ENCODE results near the gene ITGAD. TPM values are rescaled to one million over a fixed set of nuclear protein-coding genes. Genes with fewer than 3 reads are reported as not detected.

Gene ITGAD
- total RNA-seq, 3 donors from 2014 or later (not counting 1 experiment from before 2014, with no cell fraction given), result 1.0 to 2.9 (median 2.2) TPM

GRCh38 chr16:31423801-31424200, 30.7 kb downstream of the ITGAD start:
- H3K27me3 Mint-ChIP-seq (ENCODE audit: low read depth in 2 of 2), result peaks cover 0 to 2% of the 10 kb centered on the region in 2 donors
- WGBS (ENCODE audit: insufficient coverage), result 93% methylated on average over 12 of the region's 12 CpGs
- peak overlapping the region in 1 of 2 donors; percentile 47 for H3K27ac Mint-ChIP-seq
- intact Hi-C loops (cut with micrococcal nuclease), result no loop called here
- no peaks in the 10 kb centered on the region for H3K36me3 Mint-ChIP-seq
- no peaks in the 10 kb centered on the region for H3K27me3 ChIP-seq (ENCODE audit: control insufficient read depth, insufficient read depth, low read length)
- no peaks in the 10 kb centered on the region for H3K9me3 Mint-ChIP-seq
- H3K9me3 ChIP-seq (ENCODE audit: control insufficient read depth, insufficient read depth, low read length), result no peaks in the 10 kb centered on the region
- no peaks in the 10 kb centered on the region for H3K36me3 ChIP-seq (ENCODE audit: control insufficient read depth, insufficient read depth, low read length)
- H3K27ac ChIP-seq (ENCODE audit: low read length), result no peak overlapping the region
- ATAC-seq (no peak), DNase-seq (no peak)
- H3K4me1 ChIP-seq (ENCODE audit: control insufficient read depth, insufficient read depth, low read length), result peaks cover 77% of the 10 kb centered on the region
- no peak for TF ChIP-seq CTCF (IDR thresholded peaks at IDR 0.05)
- H3K4me3 Mint-ChIP-seq, result peak overlapping the region; percentile 46
- H3K4me1 Mint-ChIP-seq, result peaks cover 50 to 62% of the 10 kb centered on the region in 2 donors
- no peak overlapping the region for H3K4me3 ChIP-seq (ENCODE audit: low read length)

- no peak for TF ChIP-seq CTCF (IDR thresholded peaks at IDR 0.05)
- no peaks in the 10 kb centered on the region for H3K36me3 ChIP-seq (ENCODE audit: control insufficient read depth, insufficient read depth, low read length)
- peak overlapping the region; percentile 78 for H3K4me3 Mint-ChIP-seq
- H3K9me3 Mint-ChIP-seq, result no peaks in the 10 kb centered on the region
- peaks cover 61% of the 10 kb centered on the region for H3K4me1 ChIP-seq (ENCODE audit: control insufficient read depth, insufficient read depth, low read length)
- no peaks in the 10 kb centered on the region for H3K36me3 Mint-ChIP-seq
- DNase-seq (peak; percentile 73 to 87), ATAC-seq (peak; percentile 73 to 89 (median 81))
- H3K9me3 ChIP-seq (ENCODE audit: control insufficient read depth, insufficient read depth, low read length), result no peaks in the 10 kb centered on the region
- intact Hi-C loops (cut with micrococcal nuclease), result no loop called here
- WGBS (ENCODE audit: insufficient coverage), result 29% methylated on average over 67 of the region's 83 CpGs
- H3K4me1 Mint-ChIP-seq, result peaks cover 39 to 53% of the 10 kb centered on the region in 2 donors
- peak overlapping the region; percentile 22 for H3K4me3 ChIP-seq (ENCODE audit: low read length)
- peak overlapping the region; percentile 58 to 60 for H3K27ac Mint-ChIP-seq
- peak overlapping the region; percentile 1 for H3K27ac ChIP-seq (ENCODE audit: low read length)
- H3K27me3 Mint-ChIP-seq (ENCODE audit: low read depth in 2 of 2), result peaks cover 0 to 2% of the 10 kb centered on the region in 2 donors
- H3K27me3 ChIP-seq (ENCODE audit: control insufficient read depth, insufficient read depth, low read length), result no peaks in the 10 kb centered on the region
These were observed 34.5 kb downstream of the ITGAD start for GRCh38 chr16:31427441-31428278.

GRCh38 chr16:31428279-31428597, 35.1 kb downstream of the ITGAD start, which contains the start of gene COX6A2:
Gene COX6A2 (minus strand): TSS chr16:31428360. CDS start chr16:31428325, 35 bp downstream.
- ATAC-seq (no peak), DNase-seq (no peak)
- H3K9me3 ChIP-seq (ENCODE audit: control insufficient read depth, insufficient read depth, low read length), result no peaks in the 10 kb centered on the region
- H3K9me3 Mint-ChIP-seq, result no peaks in the 10 kb centered on the region
- H3K4me3 ChIP-seq (ENCODE audit: low read length), result peak within 1 kb of the TSS; percentile 22
- H3K4me1 ChIP-seq (ENCODE audit: control insufficient read depth, insufficient read depth, low read length), result peaks cover 55% of the 10 kb centered on the region
- TF ChIP-seq CTCF (IDR thresholded peaks at IDR 0.05), result no peak
- peak within 1 kb of the TSS; percentile 1 for H3K27ac ChIP-seq (ENCODE audit: low read length)
- peaks cover 0 to 2% of the 10 kb centered on the region in 2 donors for H3K27me3 Mint-ChIP-seq (ENCODE audit: low read depth in 2 of 2)
- peaks cover 33 to 47% of the 10 kb centered on the region in 2 donors for H3K4me1 Mint-ChIP-seq
- H3K4me3 Mint-ChIP-seq, result peak within 1 kb of the TSS; percentile 78
- H3K27ac Mint-ChIP-seq, result peak within 1 kb of the TSS; percentile 58 to 60
- H3K27me3 ChIP-seq (ENCODE audit: control insufficient read depth, insufficient read depth, low read length), result no peaks in the 10 kb centered on the region
- intact Hi-C loops (cut with micrococcal nuclease), result no loop called here
- H3K36me3 Mint-ChIP-seq, result no peaks in the 10 kb centered on the region
- WGBS (ENCODE audit: insufficient coverage), result 83% methylated on average over 7 of the region's 7 CpGs
- H3K36me3 ChIP-seq (ENCODE audit: control insufficient read depth, insufficient read depth, low read length), result no peaks in the 10 kb centered on the region
